Measurements from ENCODE around the gene PAK2.
"Not testable (repeated sequence)": the region's sequence is repeated elsewhere in the genome, so short reads cannot be mapped to it uniquely, and the experiment has no call there.

DNA sequence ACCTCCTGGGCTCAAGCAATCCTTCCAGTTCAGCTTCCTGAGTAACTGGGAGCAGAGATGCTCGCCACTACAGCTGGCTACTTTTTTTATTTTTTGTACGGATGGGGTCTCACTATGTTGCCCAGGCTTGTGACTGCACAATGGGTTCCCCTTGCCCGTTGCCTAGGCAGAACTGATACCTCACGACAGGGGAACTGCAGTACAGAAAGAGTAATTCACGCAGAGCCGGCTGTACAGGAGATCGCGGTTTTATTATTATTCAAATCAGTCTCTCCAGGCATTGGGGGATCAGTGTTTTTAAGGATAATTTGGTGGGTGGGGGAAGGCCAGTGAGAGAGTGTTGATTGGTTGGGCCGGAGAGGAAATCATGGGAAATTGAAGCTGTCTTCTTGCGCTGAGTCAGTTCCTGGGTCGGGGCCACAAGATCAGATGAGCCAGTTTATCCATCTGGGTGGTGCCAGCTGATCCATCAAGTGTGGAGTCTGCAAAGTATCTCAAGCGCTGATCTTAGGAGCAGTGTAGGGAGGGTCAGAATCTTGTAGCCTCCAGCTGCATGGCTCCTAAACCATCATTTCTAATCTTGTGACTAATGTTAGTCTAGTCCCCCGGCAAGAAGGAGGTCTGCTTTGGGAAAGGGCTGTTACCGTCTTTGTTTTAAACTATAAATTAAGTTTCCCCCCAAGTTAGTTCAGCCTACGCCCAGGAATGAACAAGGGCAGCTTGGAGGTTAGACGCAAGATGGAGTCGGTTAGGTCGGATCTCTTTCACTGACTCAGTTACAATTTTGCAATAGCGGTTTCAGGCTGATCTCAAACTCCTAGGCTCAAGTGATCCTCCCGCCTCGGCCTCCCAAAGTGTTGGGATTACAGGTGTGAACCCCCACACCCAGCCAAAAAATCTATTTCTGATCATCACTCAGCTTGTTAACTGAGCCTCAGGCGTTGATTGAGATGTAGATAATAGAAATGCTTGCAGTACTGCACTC is 104.9 kb downstream of the PAK2 start:
- not testable (repeated sequence) for TF ChIP-seq CEBPB (IDR thresholded peaks at IDR 0.05; ENCODE audit: low read depth); POLR2A (IDR thresholded peaks at IDR 0.05; ENCODE audit: borderline replicate concordance, extremely low read depth, insufficient read depth, insufficient read length); EZH2phosphoT487 (IDR thresholded peaks at IDR 0.05; ENCODE audit: borderline replicate concordance); JUND (IDR thresholded peaks at IDR 0.05); ELF1 (IDR thresholded peaks at IDR 0.05; ENCODE audit: borderline replicate concordance, low read depth); POLR2AphosphoS5 (IDR thresholded peaks at IDR 0.05; ENCODE audit: low read depth, low read length); ZFX (IDR thresholded peaks at IDR 0.05)
- TF ChIP-seq, protein P1, sequence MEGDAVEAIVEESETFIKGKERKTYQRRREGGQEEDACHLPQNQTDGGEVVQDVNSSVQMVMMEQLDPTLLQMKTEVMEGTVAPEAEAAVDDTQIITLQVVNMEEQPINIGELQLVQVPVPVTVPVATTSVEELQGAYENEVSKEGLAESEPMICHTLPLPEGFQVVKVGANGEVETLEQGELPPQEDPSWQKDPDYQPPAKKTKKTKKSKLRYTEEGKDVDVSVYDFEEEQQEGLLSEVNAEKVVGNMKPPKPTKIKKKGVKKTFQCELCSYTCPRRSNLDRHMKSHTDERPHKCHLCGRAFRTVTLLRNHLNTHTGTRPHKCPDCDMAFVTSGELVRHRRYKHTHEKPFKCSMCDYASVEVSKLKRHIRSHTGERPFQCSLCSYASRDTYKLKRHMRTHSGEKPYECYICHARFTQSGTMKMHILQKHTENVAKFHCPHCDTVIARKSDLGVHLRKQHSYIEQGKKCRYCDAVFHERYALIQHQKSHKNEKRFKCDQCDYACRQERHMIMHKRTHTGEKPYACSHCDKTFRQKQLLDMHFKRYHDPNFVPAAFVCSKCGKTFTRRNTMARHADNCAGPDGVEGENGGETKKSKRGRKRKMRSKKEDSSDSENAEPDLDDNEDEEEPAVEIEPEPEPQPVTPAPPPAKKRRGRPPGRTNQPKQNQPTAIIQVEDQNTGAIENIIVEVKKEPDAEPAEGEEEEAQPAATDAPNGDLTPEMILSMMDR (IDR thresholded peaks at IDR 0.05 in 2 of 3, conservative IDR thresholded peaks at IDR 0.05 in 1 of 3; ENCODE audit: borderline replicate concordance in 1 of 3, insufficient read depth in 1 of 3, low read depth in 2 of 3, low read length in 2 of 3) = not testable (repeated sequence)
- TF ChIP-seq, protein P2, sequence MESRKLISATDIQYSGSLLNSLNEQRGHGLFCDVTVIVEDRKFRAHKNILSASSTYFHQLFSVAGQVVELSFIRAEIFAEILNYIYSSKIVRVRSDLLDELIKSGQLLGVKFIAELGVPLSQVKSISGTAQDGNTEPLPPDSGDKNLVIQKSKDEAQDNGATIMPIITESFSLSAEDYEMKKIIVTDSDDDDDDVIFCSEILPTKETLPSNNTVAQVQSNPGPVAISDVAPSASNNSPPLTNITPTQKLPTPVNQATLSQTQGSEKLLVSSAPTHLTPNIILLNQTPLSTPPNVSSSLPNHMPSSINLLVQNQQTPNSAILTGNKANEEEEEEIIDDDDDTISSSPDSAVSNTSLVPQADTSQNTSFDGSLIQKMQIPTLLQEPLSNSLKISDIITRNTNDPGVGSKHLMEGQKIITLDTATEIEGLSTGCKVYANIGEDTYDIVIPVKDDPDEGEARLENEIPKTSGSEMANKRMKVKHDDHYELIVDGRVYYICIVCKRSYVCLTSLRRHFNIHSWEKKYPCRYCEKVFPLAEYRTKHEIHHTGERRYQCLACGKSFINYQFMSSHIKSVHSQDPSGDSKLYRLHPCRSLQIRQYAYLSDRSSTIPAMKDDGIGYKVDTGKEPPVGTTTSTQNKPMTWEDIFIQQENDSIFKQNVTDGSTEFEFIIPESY (IDR thresholded peaks at IDR 0.05; ENCODE audit: extremely low read depth, insufficient replicate concordance, low read length) = not testable (repeated sequence)
- TF ChIP-seq, protein P3, sequence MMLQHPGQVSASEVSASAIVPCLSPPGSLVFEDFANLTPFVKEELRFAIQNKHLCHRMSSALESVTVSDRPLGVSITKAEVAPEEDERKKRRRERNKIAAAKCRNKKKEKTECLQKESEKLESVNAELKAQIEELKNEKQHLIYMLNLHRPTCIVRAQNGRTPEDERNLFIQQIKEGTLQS (IDR thresholded peaks at IDR 0.05) = not testable (repeated sequence)

Data from HCT116 (cell line).